ENCODE measurements around the gene ATP5PF.
"Not testable (repeated sequence)": the region's sequence is repeated elsewhere in the genome, so short reads cannot be mapped to it uniquely, and the experiment has no call there.

Gene ATP5PF

DNA sequence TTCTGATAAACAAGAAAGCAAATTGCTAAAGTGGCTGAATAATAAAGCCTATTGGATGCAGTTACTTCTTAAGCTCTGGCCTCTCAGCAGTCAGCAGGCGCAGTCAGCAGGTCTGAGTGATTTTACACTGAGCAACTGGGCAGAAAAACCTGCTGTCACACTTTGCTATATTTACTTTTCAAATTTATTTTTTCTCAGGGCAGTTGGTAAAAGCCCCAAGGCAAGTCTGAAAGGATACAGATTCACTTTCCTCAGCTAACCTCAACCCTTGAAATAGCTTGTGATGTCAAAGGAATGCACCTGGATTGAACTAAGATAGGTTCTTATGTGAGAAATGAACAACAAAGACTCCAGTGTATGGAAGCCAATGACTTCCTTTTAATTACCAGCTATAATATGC is 34.0 kb downstream of the ATP5PF start:
- peak overlapping the region; percentile 17 to 29 (median 23) for H3K27ac Mint-ChIP-seq
- H3K9me3 Mint-ChIP-seq, result peaks cover 5% of the 10 kb centered on the region
- TF ChIP-seq, protein P1, sequence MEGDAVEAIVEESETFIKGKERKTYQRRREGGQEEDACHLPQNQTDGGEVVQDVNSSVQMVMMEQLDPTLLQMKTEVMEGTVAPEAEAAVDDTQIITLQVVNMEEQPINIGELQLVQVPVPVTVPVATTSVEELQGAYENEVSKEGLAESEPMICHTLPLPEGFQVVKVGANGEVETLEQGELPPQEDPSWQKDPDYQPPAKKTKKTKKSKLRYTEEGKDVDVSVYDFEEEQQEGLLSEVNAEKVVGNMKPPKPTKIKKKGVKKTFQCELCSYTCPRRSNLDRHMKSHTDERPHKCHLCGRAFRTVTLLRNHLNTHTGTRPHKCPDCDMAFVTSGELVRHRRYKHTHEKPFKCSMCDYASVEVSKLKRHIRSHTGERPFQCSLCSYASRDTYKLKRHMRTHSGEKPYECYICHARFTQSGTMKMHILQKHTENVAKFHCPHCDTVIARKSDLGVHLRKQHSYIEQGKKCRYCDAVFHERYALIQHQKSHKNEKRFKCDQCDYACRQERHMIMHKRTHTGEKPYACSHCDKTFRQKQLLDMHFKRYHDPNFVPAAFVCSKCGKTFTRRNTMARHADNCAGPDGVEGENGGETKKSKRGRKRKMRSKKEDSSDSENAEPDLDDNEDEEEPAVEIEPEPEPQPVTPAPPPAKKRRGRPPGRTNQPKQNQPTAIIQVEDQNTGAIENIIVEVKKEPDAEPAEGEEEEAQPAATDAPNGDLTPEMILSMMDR (IDR thresholded peaks at IDR 0.05; ENCODE audit: unreplicated experiment in 3 of 3), result no peak
- no peak overlapping the region for H3K4me3 Mint-ChIP-seq
- peaks cover 8% of the 10 kb centered on the region for H3K4me1 Mint-ChIP-seq
- H3K27me3 Mint-ChIP-seq (ENCODE audit: low read depth), result no peaks in the 10 kb centered on the region
- peaks cover 21% of the 10 kb centered on the region for H3K36me3 Mint-ChIP-seq (ENCODE audit: low read depth)

DNA sequence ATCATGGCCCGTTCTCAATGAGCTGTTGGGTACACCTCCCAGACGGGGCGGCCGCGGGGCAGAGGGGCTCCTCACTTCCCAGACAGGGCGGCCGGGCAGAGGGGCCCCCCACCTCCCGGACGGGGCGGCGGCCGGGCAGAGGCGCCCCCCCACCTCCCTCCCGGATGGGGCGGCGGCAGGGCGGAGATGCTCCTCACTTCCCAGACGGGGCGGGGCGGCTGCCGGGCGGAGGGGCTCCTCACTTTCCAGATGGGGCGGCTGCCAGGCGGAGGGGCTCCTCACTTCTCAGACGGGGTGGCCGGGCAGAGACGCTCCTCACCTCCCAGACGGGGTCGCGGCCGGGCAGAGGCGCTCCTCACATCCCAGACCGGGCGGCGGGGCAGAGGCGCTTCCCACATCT is 39.2 kb downstream of the ATP5PF start:
- H3K27ac Mint-ChIP-seq; H3K4me1 Mint-ChIP-seq; H3K4me3 Mint-ChIP-seq; H3K27me3 Mint-ChIP-seq (ENCODE audit: low read depth); H3K9me3 Mint-ChIP-seq: not testable (repeated sequence)
- peaks cover 28% of the 10 kb centered on the region for H3K36me3 Mint-ChIP-seq (ENCODE audit: low read depth)

DNA sequence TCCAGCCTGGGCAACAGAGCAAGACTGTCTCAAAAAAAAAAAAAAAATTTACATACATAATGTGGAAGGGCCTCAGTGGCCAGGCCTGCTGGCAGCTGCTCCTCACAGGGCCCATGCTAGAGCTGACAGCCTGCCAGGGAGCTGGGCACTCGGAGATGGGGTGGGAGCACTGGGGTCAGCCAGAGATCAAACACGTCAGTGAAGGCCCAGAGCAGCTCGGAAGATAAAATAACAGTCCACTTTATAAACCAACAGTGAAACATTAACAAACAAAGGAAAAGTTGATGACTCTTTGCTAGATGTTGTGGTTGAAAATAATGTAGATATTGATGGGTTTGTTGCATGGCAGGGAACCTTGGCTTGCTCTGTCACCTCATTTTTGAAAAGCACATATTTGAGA is 42.7 kb downstream of the ATP5PF start:
- Mint-ChIP-seq H3K4me1 (no peaks in the 10 kb centered on the region), H3K9me3 (peaks cover 3% of the 10 kb centered on the region), H3K27ac (no peak overlapping the region), H3K27me3 (ENCODE audit: low read depth) (no peaks in the 10 kb centered on the region), H3K36me3 (ENCODE audit: low read depth) (peaks cover 16% of the 10 kb centered on the region), H3K4me3 (no peak overlapping the region)
- TF ChIP-seq, protein P1 (IDR thresholded peaks at IDR 0.05; ENCODE audit: unreplicated experiment in 3 of 3), result no peak

DNA sequence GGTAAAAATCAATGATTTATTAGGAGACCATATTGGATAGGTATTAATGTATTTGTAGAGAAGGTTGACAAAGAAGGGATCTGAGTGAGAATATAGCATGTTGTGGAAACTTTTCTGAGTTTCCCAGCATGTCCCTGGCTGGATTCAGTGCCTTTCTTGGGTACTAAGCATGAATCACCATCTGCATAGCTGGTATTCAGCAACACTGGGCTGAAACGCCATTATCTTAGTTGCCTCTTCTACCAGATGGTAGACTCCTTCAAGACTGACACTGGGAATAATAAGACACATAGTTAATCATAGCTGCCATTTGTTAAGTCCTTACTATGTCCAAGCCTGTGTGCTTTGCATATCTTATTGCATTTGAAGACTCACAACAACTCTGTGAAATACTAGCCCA is 45.5 kb downstream of the ATP5PF start:
- Mint-ChIP-seq H3K27ac (no peak overlapping the region), H3K4me3 (no peak overlapping the region), H3K9me3 (no peaks in the 10 kb centered on the region), H3K27me3 (ENCODE audit: low read depth) (no peaks in the 10 kb centered on the region), H3K36me3 (ENCODE audit: low read depth) (peaks cover 6% of the 10 kb centered on the region), H3K4me1 (peaks cover 6% of the 10 kb centered on the region)
- TF ChIP-seq, protein P1 (IDR thresholded peaks at IDR 0.05; ENCODE audit: unreplicated experiment in 3 of 3), result no peak

DNA sequence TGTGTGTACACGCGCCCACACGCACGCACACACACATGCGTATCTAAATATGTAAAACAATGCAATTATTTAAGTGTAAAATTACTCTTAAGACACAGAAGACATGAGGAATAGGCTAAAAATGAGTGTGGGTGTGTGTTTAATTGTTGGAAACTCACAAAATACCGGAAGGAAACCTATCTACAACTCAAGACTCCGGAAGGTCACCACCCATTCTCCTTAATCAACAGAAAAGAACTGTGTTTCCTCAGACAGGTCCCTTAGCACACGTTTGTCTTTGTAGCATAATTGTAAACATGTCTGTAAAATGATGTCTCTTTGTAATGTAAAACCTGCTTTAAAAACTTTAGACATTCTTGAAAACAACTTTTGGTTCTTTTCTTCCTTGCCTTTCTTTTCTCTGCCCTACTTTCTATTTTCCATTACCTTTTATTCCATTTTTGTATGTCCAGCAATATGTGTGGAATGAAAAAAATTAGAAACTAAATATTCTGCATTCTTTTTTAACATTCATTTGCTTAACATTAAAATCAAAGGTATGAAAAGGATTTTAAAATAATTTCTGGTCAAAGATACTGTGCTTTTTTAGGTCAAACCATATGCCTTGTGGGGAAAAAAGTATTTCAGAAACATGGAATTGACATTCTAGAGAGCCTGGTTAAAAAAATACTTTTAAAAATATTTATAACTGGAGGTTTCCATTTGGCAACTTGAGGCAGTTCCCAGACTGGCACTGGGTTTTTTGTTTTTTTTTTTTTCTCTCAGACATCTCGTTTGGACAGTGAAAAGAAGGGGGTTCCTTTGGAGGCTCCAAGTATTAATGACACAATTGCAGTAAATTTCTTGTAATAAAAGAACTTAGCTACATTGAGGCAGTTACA is 46.2 kb downstream of the ATP5PF start:
- TF ChIP-seq, protein P1 (IDR thresholded peaks at IDR 0.05; ENCODE audit: unreplicated experiment in 3 of 3), result no peak
- no peak overlapping the region for H3K27ac Mint-ChIP-seq
- H3K36me3 Mint-ChIP-seq (ENCODE audit: low read depth), result no peaks in the 10 kb centered on the region
- no peak overlapping the region for H3K4me3 Mint-ChIP-seq
- no peaks in the 10 kb centered on the region for H3K27me3 Mint-ChIP-seq (ENCODE audit: low read depth)
- H3K9me3 Mint-ChIP-seq, result no peaks in the 10 kb centered on the region
- H3K4me1 Mint-ChIP-seq, result peaks cover 6% of the 10 kb centered on the region

DNA sequence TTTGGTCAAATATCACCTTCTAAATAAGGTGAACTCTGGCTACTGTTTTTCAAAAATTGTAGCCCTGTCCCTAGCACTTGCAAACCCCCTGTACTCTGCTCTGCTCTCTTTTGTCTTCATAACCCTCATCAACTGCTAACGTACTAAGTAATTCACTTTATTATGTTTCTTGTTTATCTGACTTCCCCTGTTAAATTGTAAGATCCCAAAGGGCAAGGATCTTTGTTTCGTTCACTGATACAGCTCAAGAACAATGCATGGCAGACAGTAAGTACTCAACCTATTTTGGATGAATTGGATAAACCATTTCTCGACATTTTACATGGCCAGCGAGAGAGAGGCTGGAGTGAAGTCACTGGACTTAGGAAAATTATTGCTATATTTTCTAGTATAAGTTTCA is 46.9 kb downstream of the ATP5PF start:
- H3K27ac Mint-ChIP-seq, result no peak overlapping the region
- no peaks in the 10 kb centered on the region for H3K27me3 Mint-ChIP-seq (ENCODE audit: low read depth)
- no peaks in the 10 kb centered on the region for H3K9me3 Mint-ChIP-seq
- no peak overlapping the region for H3K4me3 Mint-ChIP-seq
- no peaks in the 10 kb centered on the region for H3K36me3 Mint-ChIP-seq (ENCODE audit: low read depth)
- TF ChIP-seq, protein P1 (IDR thresholded peaks at IDR 0.05; ENCODE audit: unreplicated experiment in 3 of 3), result no peak
- peaks cover 9% of the 10 kb centered on the region for H3K4me1 Mint-ChIP-seq

All from nephron (organoid).